CD14-positive monocyte (primary cell): ENCODE data around the gene GALNT6. TPM values are rescaled to one million over a fixed set of nuclear protein-coding genes. Genes with fewer than 3 reads are reported as not detected.

Source experiments
- DNase-seq, 3 donors: peaks; one replicate each; pipeline ENCODE4 v3.0.0-alpha.2; 2011 to 2022
- H2AFZ ChIP-seq: 2 replicates; pipeline ENCODE4 v1.6.0; 2012; ENCODE audit warnings: mild to moderate bottlenecking, low read depth, low read length, inconsistent platforms; ENCODE audit not compliant: insufficient read depth, poor library complexity, severe bottlenecking
- H3K27ac ChIP-seq, 2 donors: 1 replicate in 1 of 2; 2 replicates in 1 of 2; pipeline ENCODE4 v1.5.1; 2012 to 2013; ENCODE audit warnings: low read length in 2 of 2, control low read depth in 1 of 2, inconsistent platforms in 1 of 2, low read depth in 1 of 2, mild to moderate bottlenecking in 1 of 2
- H3K27me3 ChIP-seq, 2 donors: one replicate each; pipeline versions ENCODE4 v1.6.0 to v1.6.1; 2011 to 2013; ENCODE audit warnings: low read length in 2 of 2; ENCODE audit not compliant: control insufficient read depth in 2 of 2, insufficient read depth in 2 of 2
- H3K36me3 ChIP-seq, 2 donors: replicated peaks in 1 of 2; 1 replicate in 1 of 2; 2 replicates in 1 of 2; pipeline versions ENCODE4 v1.5.1 to v1.6.1; 2012 to 2013; ENCODE audit warnings: low read length in 2 of 2, control low read depth in 1 of 2, inconsistent platforms in 1 of 2, mild to moderate bottlenecking in 1 of 2; ENCODE audit not compliant: insufficient read depth in 2 of 2, control insufficient read depth in 1 of 2
- H3K4me1 ChIP-seq, 2 donors: 1 replicate in 1 of 2; 2 replicates in 1 of 2; pipeline versions ENCODE4 v1.5.1 to v1.6.1; 2012 to 2013; ENCODE audit warnings: low read length in 2 of 2, control low read depth in 1 of 2, inconsistent platforms in 1 of 2, mild to moderate bottlenecking in 1 of 2, moderate library complexity in 1 of 2; ENCODE audit not compliant: insufficient read depth in 2 of 2, control insufficient read depth in 1 of 2
- H3K4me2 ChIP-seq: replicated peaks from 2 replicates; pipeline ENCODE3; 2012; ENCODE audit warnings: low read length, moderate library complexity, mild to moderate bottlenecking; ENCODE audit not compliant: poor library complexity, severe bottlenecking; ENCODE audit errors: extremely low read depth
- H3K4me3 ChIP-seq, 3 experiments: fragments of 200-600 bp in 1 of 3; sonication (generic) in 1 of 3; replicated peaks in 1 of 3; 1 replicate in 2 of 3; 2 replicates in 1 of 3; pipeline ENCODE4 v1.5.1; 2011 to 2013; ENCODE audit warnings: low read length in 3 of 3, mild to moderate bottlenecking in 3 of 3, control low read depth in 2 of 3, low read depth in 2 of 3, inconsistent platforms in 1 of 3, moderate library complexity in 1 of 3
- H3K79me2 ChIP-seq: 2 replicates; pipeline ENCODE4 v1.6.0; 2012; ENCODE audit warnings: mild to moderate bottlenecking, control low read depth, inconsistent platforms, low read length, moderate library complexity; ENCODE audit not compliant: insufficient read depth
- H3K9ac ChIP-seq: 2 replicates; pipeline ENCODE4 v1.6.0; 2017; ENCODE audit warnings: low read length, mild to moderate bottlenecking; ENCODE audit not compliant: insufficient read depth, poor library complexity, severe bottlenecking
- H3K9me3 ChIP-seq, 2 donors: replicated peaks in 1 of 2; 1 replicate in 1 of 2; 2 replicates in 1 of 2; pipeline versions ENCODE4 v1.5.1 to v1.6.1; 2012 to 2013; ENCODE audit warnings: low read length in 2 of 2, control low read depth in 1 of 2; ENCODE audit not compliant: control insufficient read depth in 1 of 2, insufficient read depth in 1 of 2
- H4K20me1 ChIP-seq: 2 replicates; pipeline ENCODE4 v1.6.0; 2012; ENCODE audit warnings: mild to moderate bottlenecking, low read length, control low read depth, moderate library complexity; ENCODE audit not compliant: insufficient read depth
- H3K27ac Mint-ChIP-seq, 7 donors: one replicate each; pipeline ENCODE4 v1.8.0; 2020; ENCODE audit warnings: mild to moderate bottlenecking in 7 of 7, mixed read lengths in 7 of 7, moderate library complexity in 6 of 7, inconsistent platforms in 2 of 7
- H3K27me3 Mint-ChIP-seq, 3 donors: one replicate each; pipeline ENCODE4 v1.8.0; 2021 to 2022; ENCODE audit warnings: low read depth in 3 of 3, mild to moderate bottlenecking in 3 of 3, mixed read lengths in 3 of 3, moderate library complexity in 3 of 3, inconsistent platforms in 1 of 3
- H3K36me3 Mint-ChIP-seq, 2 donors: one replicate each; pipeline ENCODE4 v1.8.0; 2020; ENCODE audit warnings: mixed read lengths in 2 of 2, inconsistent platforms in 1 of 2, mild to moderate bottlenecking in 1 of 2
- H3K4me1 Mint-ChIP-seq: one replicate; pipeline ENCODE4 v1.8.0; 2020; ENCODE audit warnings: mild to moderate bottlenecking, mixed read lengths
- H3K4me3 Mint-ChIP-seq, 2 donors: one replicate each; pipeline ENCODE4 v1.8.0; 2020; ENCODE audit warnings: mild to moderate bottlenecking in 2 of 2, mixed read lengths in 2 of 2, moderate library complexity in 1 of 2
- H3K9me3 Mint-ChIP-seq, 7 donors: one replicate each; pipeline ENCODE4 v1.8.0; 2020 to 2022; ENCODE audit warnings: mixed read lengths in 7 of 7, mild to moderate bottlenecking in 6 of 7, moderate library complexity in 6 of 7, inconsistent platforms in 2 of 7
- WGBS: methylation state at CpG from one replicate; pipeline ENCODE4 v1.1.5; 2013; ENCODE audit warnings: missing lambda C conversion rate; ENCODE audit not compliant: insufficient coverage; 5-methylcytosine and 5-hydroxymethylcytosine counted together
- intact Hi-C, 2 donors: fragments of 100-400 bp; cut with micrococcal nuclease; formaldehyde crosslinking; loops; one replicate each; pipeline versions ENCODE4 v1.15.0 to v1.15.1; 2023
- polyA plus RNA-seq, 3 donors: library from polyadenylated mRNA; depleted of rRNA in 1 of 3; unstranded in 2 of 3; stranded (reverse) in 1 of 3; fragments of 300-500 nt in 2 of 3; fragments of >200 nt in 1 of 3; fragmentation: Illumina TruSeq in 2 of 3; gene quantifications; 1 replicate in 2 of 3; 2 replicates in 1 of 3; pipeline ENCODE4 v1.2.3, GENCODE V29; 2012 to 2021
- TF ChIP-seq, protein P1 (sequence below): fragments of 200-600 bp; IDR thresholded peaks from one replicate; pipeline ENCODE4 v1.8.0; 2022; ENCODE audit warnings: antibody characterized with exemption, mild to moderate bottlenecking

GALNT6 gene
- polyA plus RNA-seq, 3 donors, result 3.2 to 12.9 (median 10.4) TPM

DNA sequence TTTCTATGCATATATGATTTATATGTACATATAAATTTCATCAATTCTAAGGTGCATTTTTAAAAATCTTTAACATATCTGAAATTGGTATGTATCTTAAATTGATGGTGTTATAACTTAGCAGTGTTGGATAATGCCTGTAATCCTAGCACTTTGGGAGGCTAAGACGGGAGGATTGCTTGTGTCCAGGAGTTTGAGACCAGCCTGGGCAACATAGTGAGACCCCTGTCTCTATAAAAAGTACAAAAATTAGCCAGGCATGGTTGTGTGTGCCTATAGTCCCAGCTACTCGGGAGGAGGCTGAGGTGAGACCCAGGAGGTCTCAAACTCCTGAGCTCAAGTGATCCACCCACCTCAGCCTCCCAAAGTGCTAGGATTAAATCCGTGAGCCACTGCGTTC lies 6.5 kb upstream of the GALNT6 start:
- peaks cover 0 to 5% (median 2%) of the 10 kb centered on the region in 3 donors for H3K27me3 Mint-ChIP-seq

GRCh38 chr12:51395283-51396230 lies 4.4 kb upstream of the GALNT6 start:
- H3K27ac ChIP-seq, result peak overlapping the region in 1 of 2 donors; percentile 84
- H3K27ac Mint-ChIP-seq, result peak overlapping the region; percentile 32 to 96 (median 69)
- peak overlapping the region in 1 of 2 donors; percentile 59 for H3K4me3 Mint-ChIP-seq
- H3K36me3 Mint-ChIP-seq, result peaks cover 12% of the 10 kb centered on the region in 2 donors
- peaks cover 3% of the 10 kb centered on the region for H4K20me1 ChIP-seq
- H3K4me1 Mint-ChIP-seq, result peaks cover 58% of the 10 kb centered on the region
- peaks cover 0 to 3% (median 0%) of the 10 kb centered on the region in 3 donors for H3K27me3 Mint-ChIP-seq
- H3K4me3 ChIP-seq, result no peak overlapping the region
- no peak overlapping the region for H3K4me2 ChIP-seq
- no peaks in the 10 kb centered on the region for H3K27me3 ChIP-seq
- H3K9me3 ChIP-seq, result no peaks in the 10 kb centered on the region
- peak overlapping the region; percentile 42 for H2AFZ ChIP-seq
- WGBS, result no CpG with 5 or more reads among the region's 8 CpGs
- peaks cover 0 to 2% (median 0%) of the 10 kb centered on the region in 7 donors for H3K9me3 Mint-ChIP-seq
- H3K9ac ChIP-seq, result no peak overlapping the region
- intact Hi-C loops, result no loop called here
- no peaks in the 10 kb centered on the region for H3K36me3 ChIP-seq
- TF ChIP-seq, protein P1, sequence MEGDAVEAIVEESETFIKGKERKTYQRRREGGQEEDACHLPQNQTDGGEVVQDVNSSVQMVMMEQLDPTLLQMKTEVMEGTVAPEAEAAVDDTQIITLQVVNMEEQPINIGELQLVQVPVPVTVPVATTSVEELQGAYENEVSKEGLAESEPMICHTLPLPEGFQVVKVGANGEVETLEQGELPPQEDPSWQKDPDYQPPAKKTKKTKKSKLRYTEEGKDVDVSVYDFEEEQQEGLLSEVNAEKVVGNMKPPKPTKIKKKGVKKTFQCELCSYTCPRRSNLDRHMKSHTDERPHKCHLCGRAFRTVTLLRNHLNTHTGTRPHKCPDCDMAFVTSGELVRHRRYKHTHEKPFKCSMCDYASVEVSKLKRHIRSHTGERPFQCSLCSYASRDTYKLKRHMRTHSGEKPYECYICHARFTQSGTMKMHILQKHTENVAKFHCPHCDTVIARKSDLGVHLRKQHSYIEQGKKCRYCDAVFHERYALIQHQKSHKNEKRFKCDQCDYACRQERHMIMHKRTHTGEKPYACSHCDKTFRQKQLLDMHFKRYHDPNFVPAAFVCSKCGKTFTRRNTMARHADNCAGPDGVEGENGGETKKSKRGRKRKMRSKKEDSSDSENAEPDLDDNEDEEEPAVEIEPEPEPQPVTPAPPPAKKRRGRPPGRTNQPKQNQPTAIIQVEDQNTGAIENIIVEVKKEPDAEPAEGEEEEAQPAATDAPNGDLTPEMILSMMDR, result no peak
- peak in 1 of 3 donors; percentile 19 for DNase-seq
- no peaks in the 10 kb centered on the region for H3K79me2 ChIP-seq
- H3K4me1 ChIP-seq, result peaks cover 47 to 67% of the 10 kb centered on the region in 2 donors

More for the DNA sequence above, 6.5 kb upstream of the GALNT6 start:
- H3K36me3 ChIP-seq, result no peaks in the 10 kb centered on the region
- TF ChIP-seq, protein P1, result no peak
- H3K36me3 Mint-ChIP-seq, result peaks cover 12 to 17% of the 10 kb centered on the region in 2 donors
- DNase-seq, result no peak
- no peak overlapping the region for H3K4me3 Mint-ChIP-seq
- 100% methylated on average over 3 of the region's 4 CpGs for WGBS
- no peak overlapping the region for H3K27ac ChIP-seq
- no peak overlapping the region for H3K27ac Mint-ChIP-seq
- H3K27me3 ChIP-seq, result no peaks in the 10 kb centered on the region
- H3K9me3 Mint-ChIP-seq, result peaks cover 0 to 2% (median 0%) of the 10 kb centered on the region in 7 donors
- no peaks in the 10 kb centered on the region for H3K9me3 ChIP-seq
- H3K4me1 ChIP-seq, result peaks cover 37 to 48% of the 10 kb centered on the region in 2 donors
- no peaks in the 10 kb centered on the region for H3K79me2 ChIP-seq
- no peak overlapping the region for H3K4me3 ChIP-seq
- no peak overlapping the region for H3K4me2 ChIP-seq
- H3K4me1 Mint-ChIP-seq, result peaks cover 47% of the 10 kb centered on the region
- no peak overlapping the region for H2AFZ ChIP-seq
- H4K20me1 ChIP-seq, result peaks cover 3% of the 10 kb centered on the region
- no peak overlapping the region for H3K9ac ChIP-seq
- intact Hi-C loops, result no loop called here
